Smooth muscle cell (in vitro differentiated cells): ENCODE data around the gene SERPINH1. TPM values are rescaled to one million over a fixed set of nuclear protein-coding genes. Genes with fewer than 3 reads are reported as not detected.
A peak's percentile ranks its signal among the peaks of the same experiment; 100 is the strongest.

Source experiments
- DNase-seq: peaks from one replicate; lab custom pipeline; 2025; ENCODE audit not compliant: unreplicated experiment; lab: John Stamatoyannopoulos, UW
- H2AFZ ChIP-seq: fragments of 200-600 bp; sonication (generic); 2 replicates; pipeline ENCODE4 v1.6.0; 2016; ENCODE audit warnings: antibody characterized with exemption, low read depth, mild to moderate bottlenecking
- H3F3A ChIP-seq: fragments of 200-600 bp; sonication (generic); 2 replicates; pipeline ENCODE4 v1.6.0; 2017; ENCODE audit warnings: antibody characterized with exemption, low read depth
- H3K27ac ChIP-seq: fragments of 200-600 bp; sonication (generic); 2 replicates; pipeline ENCODE4 v1.5.1; 2016; ENCODE audit warnings: low read depth, mild to moderate bottlenecking
- H3K27me3 ChIP-seq: fragments of 200-600 bp; sonication (generic); 2 replicates; pipeline ENCODE4 v1.6.1; 2016; ENCODE audit warnings: low read depth, mild to moderate bottlenecking
- H3K36me3 ChIP-seq: fragments of 200-600 bp; sonication (generic); 2 replicates; pipeline ENCODE4 v1.5.1; 2016; ENCODE audit warnings: low read depth
- H3K4me1 ChIP-seq: fragments of 200-600 bp; sonication (generic); 2 replicates; pipeline ENCODE4 v1.5.1; 2016; ENCODE audit warnings: low read depth
- H3K4me2 ChIP-seq: fragments of 200-600 bp; sonication (generic); 2 replicates; pipeline ENCODE4 v1.6.0; 2016; ENCODE audit warnings: mild to moderate bottlenecking
- H3K4me3 ChIP-seq: fragments of 200-600 bp; sonication (generic); 2 replicates; pipeline ENCODE4 v1.5.1; 2016; ENCODE audit warnings: mild to moderate bottlenecking
- H3K79me2 ChIP-seq: fragments of 200-600 bp; sonication (generic); 2 replicates; pipeline ENCODE4 v1.6.0; 2016; ENCODE audit warnings: low read depth, mild to moderate bottlenecking
- H3K9ac ChIP-seq: fragments of 200-600 bp; sonication (generic); 2 replicates; pipeline ENCODE4 v1.6.0; 2016; ENCODE audit warnings: low read depth
- H3K9me3 ChIP-seq: fragments of 200-600 bp; sonication (generic); replicated peaks from 2 replicates; pipeline ENCODE4 v1.5.1; 2016; ENCODE audit warnings: low read depth
- H4K20me1 ChIP-seq: fragments of 200-600 bp; sonication (generic); 2 replicates; pipeline ENCODE4 v1.6.0; 2016; ENCODE audit warnings: low read depth
- CTCF ChIP-seq: fragments of 200-600 bp; sonication (generic); IDR thresholded peaks from 2 replicates; pipeline ENCODE4 v1.5.1; 2017; ENCODE audit warnings: borderline replicate concordance, mild to moderate bottlenecking, antibody characterized with exemption; ENCODE audit not compliant: insufficient read depth, poor library complexity, severe bottlenecking
- WGBS: methylation state at CpG from one replicate; pipeline ENCODE4 v1.1.7; 2016; ENCODE audit warnings: low lambda C conversion rate; 5-methylcytosine and 5-hydroxymethylcytosine counted together
- polyA plus RNA-seq: library from polyadenylated mRNA; unstranded; fragments of >200 nt; fragmentation: Nextera tagmentation; extraction: Ambion mirVana; gene quantifications from 2 replicates; pipeline ENCODE4 v1.2.1, GENCODE V29; 2016
- total RNA-seq: library from RNA; depleted of rRNA; stranded (reverse); fragments of >200 nt; gene quantifications from 2 replicates; pipeline ENCODE4 v1.2.3, GENCODE V29; 2014

Gene SERPINH1
- total and polyA plus RNA-seq, 2 experiments from 2014 or later = 1,493 to 2,653 TPM

GRCh38 chr11:75557666-75558494 is 4.2 kb upstream of the SERPINH1 start:
- peak overlapping the region; percentile 94 for H3K4me2 ChIP-seq
- 32% methylated on average over 17 of the region's 17 CpGs for WGBS
- H3K27me3 ChIP-seq = no peaks in the 10 kb centered on the region
- peaks cover 45% of the 10 kb centered on the region for H3F3A ChIP-seq
- peaks cover 3% of the 10 kb centered on the region for H4K20me1 ChIP-seq
- H3K9me3 ChIP-seq = no peaks in the 10 kb centered on the region
- H3K27ac ChIP-seq = peak overlapping the region; percentile 99
- H3K4me3 ChIP-seq = no peak overlapping the region
- H3K9ac ChIP-seq = peak overlapping the region; percentile 33
- TF ChIP-seq CTCF = no peak
- peak; percentile 45 for DNase-seq
- H2AFZ ChIP-seq = no peak overlapping the region
- no peaks in the 10 kb centered on the region for H3K36me3 ChIP-seq
- H3K79me2 ChIP-seq = peaks cover 17% of the 10 kb centered on the region
- H3K4me1 ChIP-seq = peaks cover 43% of the 10 kb centered on the region

GRCh38 chr11:75558939-75559843 is 2.9 kb upstream of the SERPINH1 start:
- Histone ChIP-seq H2AFZ (no peak overlapping the region), H3K79me2 (peaks cover 30% of the 10 kb centered on the region), H3K27ac (peak overlapping the region; percentile 99), H3K27me3 (no peaks in the 10 kb centered on the region), H3K4me3 (no peak overlapping the region), H4K20me1 (peaks cover 16% of the 10 kb centered on the region), H3F3A (peaks cover 54% of the 10 kb centered on the region), H3K4me2 (peak overlapping the region; percentile 94), H3K9me3 (no peaks in the 10 kb centered on the region), H3K4me1 (peaks cover 35% of the 10 kb centered on the region), H3K36me3 (no peaks in the 10 kb centered on the region), H3K9ac (peak overlapping the region; percentile 21)
- 12% methylated on average over 8 of the region's 8 CpGs for WGBS
- TF ChIP-seq CTCF = no peak
- no peak for DNase-seq

- Histone ChIP-seq H3K27ac (peak overlapping the region; percentile 99), H3K36me3 (no peaks in the 10 kb centered on the region), H4K20me1 (peaks cover 31% of the 10 kb centered on the region), H3K79me2 (peaks cover 44% of the 10 kb centered on the region), H3K4me3 (no peak overlapping the region), H3K27me3 (no peaks in the 10 kb centered on the region), H3K9me3 (no peaks in the 10 kb centered on the region), H3K9ac (peak overlapping the region; percentile 21), H3K4me1 (peaks cover 45% of the 10 kb centered on the region), H3F3A (peaks cover 64% of the 10 kb centered on the region), H2AFZ (no peak overlapping the region), H3K4me2 (peak overlapping the region; percentile 94)
- TF ChIP-seq CTCF = no peak
- 15% methylated on average over 1 of the region's 1 CpG for WGBS
- no peak for DNase-seq
Measured at GRCh38 chr11:75560644-75561043, 1.4 kb upstream of the SERPINH1 start.
